Neural progenitor cell (in vitro differentiated cells): ENCODE data around the gene SLC4A4.

Source experiments
- EZH2 ChIP-seq: fragments of 200-600 bp; sonication (generic); IDR thresholded peaks from 2 replicates; pipeline ENCODE4 v1.6.1; 2017; ENCODE audit warnings: antibody characterized with exemption, mild to moderate bottlenecking, moderate library complexity
- TF ChIP-seq, protein P1 (sequence below): fragments of 200-600 bp; sonication (generic); IDR thresholded peaks from 2 replicates; pipeline ENCODE4 v1.5.1; 2017; ENCODE audit warnings: antibody characterized with exemption, mild to moderate bottlenecking

DNA sequence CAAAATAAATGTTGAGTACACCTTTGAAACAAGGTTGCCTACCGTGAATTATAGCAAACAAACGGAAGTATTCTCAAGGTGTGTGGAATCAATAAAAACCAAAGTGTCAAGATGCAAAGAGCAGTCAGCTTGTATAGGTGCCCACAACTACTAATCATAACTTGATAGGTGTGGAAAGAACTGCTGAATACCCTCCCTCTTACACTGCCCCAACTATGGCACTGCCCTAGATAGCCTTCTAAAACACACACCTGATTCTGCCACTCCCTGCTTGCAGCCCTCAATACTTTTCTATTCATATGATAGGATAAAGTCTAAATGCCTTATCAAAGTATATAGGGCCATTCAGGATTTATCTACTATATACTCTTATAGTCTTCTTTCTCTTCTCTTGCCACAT, 31.1 kb upstream of the SLC4A4 start:
- TF ChIP-seq, protein P1, sequence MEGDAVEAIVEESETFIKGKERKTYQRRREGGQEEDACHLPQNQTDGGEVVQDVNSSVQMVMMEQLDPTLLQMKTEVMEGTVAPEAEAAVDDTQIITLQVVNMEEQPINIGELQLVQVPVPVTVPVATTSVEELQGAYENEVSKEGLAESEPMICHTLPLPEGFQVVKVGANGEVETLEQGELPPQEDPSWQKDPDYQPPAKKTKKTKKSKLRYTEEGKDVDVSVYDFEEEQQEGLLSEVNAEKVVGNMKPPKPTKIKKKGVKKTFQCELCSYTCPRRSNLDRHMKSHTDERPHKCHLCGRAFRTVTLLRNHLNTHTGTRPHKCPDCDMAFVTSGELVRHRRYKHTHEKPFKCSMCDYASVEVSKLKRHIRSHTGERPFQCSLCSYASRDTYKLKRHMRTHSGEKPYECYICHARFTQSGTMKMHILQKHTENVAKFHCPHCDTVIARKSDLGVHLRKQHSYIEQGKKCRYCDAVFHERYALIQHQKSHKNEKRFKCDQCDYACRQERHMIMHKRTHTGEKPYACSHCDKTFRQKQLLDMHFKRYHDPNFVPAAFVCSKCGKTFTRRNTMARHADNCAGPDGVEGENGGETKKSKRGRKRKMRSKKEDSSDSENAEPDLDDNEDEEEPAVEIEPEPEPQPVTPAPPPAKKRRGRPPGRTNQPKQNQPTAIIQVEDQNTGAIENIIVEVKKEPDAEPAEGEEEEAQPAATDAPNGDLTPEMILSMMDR, result no peak
- no peak for TF ChIP-seq EZH2
